Left ventricle myocardium superior (tissue), 1 donor: ENCODE data around the gene SPAG7. TPM values are rescaled to one million over a fixed set of nuclear protein-coding genes. Genes with fewer than 3 reads are reported as not detected.

Experiments used
- ATAC-seq: fragments of 200-7000 bp; cut with Tn5 transposase; one replicate; pipeline ENCODE4 v1.9.1; 2020; ENCODE audit warnings: mild to moderate bottlenecking, moderate library complexity
- DNase-seq: peaks from one replicate; pipeline ENCODE4 v3.0.0-alpha.2; 2020
- intact Hi-C: fragments of 100-400 bp; cut with micrococcal nuclease; formaldehyde crosslinking; loops from one replicate; pipeline ENCODE4 v1.11.0; 2022
- total RNA-seq: library from RNA; stranded (reverse); fragmentation: NEBNext Ultra II Directional; extraction: Animal tissue kit (Norgen Biotek cat#: 25700); gene quantifications from one replicate; pipeline ENCODE4 v1.2.1, GENCODE V29; 2021
- donor health status: DM: no; HTN: yes; CAD: no; lungs with severe emphysema.

The SPAG7 gene
- total RNA-seq, 1 donor from 2014 or later = 151 TPM

DNA sequence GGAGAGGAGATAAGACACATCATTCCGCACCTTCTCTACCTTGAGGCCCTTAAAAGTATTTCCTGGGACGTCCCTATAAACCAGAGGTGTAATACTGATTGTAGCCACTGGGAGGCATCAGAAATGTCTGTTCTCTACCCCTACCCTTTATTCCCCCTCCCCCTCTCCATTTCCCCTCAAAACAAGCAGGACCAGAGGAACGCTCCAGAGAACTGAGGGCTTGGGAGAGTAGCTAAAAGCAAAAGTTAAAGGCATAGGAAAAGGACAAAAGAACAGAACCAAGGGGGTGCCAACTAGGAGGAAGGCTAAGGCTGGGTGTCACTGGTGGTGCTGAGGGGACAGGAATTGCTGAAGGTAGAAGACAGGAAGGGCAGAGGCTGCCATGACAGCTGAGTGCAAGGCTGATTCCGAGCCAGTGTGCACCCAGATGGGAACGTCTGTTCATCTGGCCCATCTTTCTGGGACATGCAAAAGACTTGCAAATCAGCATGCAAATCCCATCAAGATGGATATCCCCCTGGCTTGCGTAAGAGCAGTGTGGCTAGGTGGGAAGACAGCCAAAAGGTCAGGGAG, 13.1 kb upstream of the SPAG7 start:
- intact Hi-C loops = no loop called here
- peak; percentile 57 for ATAC-seq
- no peak for DNase-seq

GRCh38 chr17:4978726-4979125, 11.1 kb upstream of the SPAG7 start:
- DNase-seq (no peak), ATAC-seq (no peak)
- intact Hi-C loops = no loop called here

DNA sequence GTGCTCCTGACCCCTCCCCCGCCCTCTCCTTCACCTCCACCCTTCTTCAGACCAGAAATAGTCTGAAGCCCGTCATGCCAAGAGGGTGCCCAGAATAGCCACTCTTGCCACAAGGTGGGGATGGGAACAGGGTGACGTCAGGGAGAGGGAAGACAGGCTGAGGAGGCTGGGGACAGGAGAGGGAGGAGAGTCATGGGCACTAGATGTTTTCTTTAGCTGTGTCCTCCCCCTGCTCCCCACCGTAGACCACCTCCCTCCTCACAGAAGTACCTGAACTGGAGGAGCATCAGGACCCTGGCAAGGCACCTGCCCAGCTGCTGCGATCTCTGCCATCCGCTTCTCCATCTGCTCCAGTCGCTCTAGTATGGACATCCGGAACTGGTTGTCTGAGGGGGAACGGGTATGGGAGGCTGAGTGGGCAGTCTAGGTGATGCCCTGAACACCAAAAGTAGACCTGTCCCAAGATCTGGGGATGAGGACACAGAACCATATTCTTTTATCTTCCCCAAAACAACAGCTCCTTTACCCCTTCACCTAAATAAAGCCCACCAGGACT, 6.6 kb upstream of the SPAG7 start:
- ATAC-seq = peak; percentile 88
- intact Hi-C loops = no loop called here
- peak; percentile 69 for DNase-seq

DNA sequence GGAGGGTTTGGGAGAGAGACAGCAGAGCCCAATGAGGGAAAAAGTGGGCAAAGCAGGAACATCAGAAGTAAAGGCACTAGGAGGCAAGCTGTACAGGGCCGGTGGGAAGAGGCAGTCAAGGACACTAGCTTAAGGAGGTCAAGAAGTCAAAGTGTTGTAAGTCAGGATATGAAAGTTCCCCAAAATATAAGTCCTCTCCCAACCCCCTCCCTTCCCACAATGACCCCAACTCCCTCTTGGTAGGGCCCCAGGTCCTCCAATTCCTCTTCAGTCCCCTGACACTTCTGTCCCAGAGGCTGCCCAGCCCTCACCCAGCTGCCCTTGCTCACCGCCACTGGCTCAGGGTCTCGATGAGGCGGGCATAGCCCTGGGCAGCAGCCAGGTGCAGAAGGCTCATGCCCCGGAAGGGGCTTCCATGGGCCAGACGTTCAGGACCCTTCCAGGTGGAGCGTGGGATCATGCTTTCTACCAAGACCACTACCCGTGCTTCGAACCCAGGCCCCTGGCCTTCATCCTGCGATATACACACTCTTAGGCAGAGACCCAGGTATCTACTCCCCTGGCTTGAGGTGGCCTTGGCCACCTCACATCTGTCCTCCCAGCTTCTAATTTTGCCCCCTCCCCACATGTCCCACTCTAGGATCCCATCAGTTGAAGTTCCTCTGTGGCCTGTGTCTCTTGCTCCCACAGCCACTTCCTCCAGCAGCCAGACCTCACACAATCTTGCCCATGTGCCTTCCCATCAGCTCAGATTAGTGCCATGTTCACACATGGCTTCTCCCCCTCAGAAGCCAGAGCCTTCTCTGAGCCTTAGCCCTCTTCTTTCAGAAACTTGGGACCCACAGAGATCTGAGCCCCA, 5.9 kb upstream of the SPAG7 start:
- no peak for ATAC-seq
- DNase-seq = no peak
- intact Hi-C loops = no loop called here

- intact Hi-C loops = no loop called here
- ATAC-seq (no peak), DNase-seq (no peak)
Measured at GRCh38 chr17:4972752-4973151, 5.1 kb upstream of the SPAG7 start.

- no peak for DNase-seq
- no peak for ATAC-seq
- intact Hi-C loops = no loop called here
Measured at GRCh38 chr17:4972322-4972721, 4.7 kb upstream of the SPAG7 start.

DNA sequence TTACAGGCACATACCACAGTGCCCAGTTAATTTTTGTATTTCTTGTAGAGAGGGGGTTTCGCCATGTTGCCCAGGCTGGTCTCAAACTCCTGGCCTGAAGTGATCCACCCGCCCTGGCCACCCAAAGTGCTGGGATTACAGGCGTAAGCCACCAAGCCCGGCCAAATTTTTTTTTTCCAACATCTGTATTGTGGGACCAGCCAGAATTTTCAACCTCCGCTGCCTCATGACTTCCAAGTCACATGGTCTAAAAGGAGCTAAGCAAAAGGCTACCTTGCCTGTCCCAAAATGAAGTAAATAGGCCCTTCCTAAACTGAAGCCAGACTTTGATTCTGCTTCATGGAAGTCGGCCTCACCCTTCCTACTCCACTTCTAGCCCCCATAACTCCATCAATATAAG, 4.2 kb upstream of the SPAG7 start:
- ATAC-seq (no peak), DNase-seq (no peak)
- intact Hi-C loops = no loop called here

GRCh38 chr17:4970273-4970672, 2.7 kb upstream of the SPAG7 start:
- no peak for ATAC-seq
- DNase-seq = no peak
- intact Hi-C loops = no loop called here

- DNase-seq (no peak), ATAC-seq (no peak)
- intact Hi-C loops = no loop called here
Measured at GRCh38 chr17:4969551-4970173, 2.0 kb upstream of the SPAG7 start.

- peak; percentile 60 for DNase-seq
Measured at GRCh38 chr17:4969047-4969550, 1.5 kb upstream of the SPAG7 start.

GRCh38 chr17:4968486-4969046, 949 bp upstream of the SPAG7 start:
- ATAC-seq = no peak
- peak; percentile 52 for DNase-seq
- intact Hi-C loops = no loop called here

More at GRCh38 chr17:4969047-4969550, 1.5 kb upstream of the SPAG7 start:
- ATAC-seq = no peak
- intact Hi-C loops = no loop called here

DNA sequence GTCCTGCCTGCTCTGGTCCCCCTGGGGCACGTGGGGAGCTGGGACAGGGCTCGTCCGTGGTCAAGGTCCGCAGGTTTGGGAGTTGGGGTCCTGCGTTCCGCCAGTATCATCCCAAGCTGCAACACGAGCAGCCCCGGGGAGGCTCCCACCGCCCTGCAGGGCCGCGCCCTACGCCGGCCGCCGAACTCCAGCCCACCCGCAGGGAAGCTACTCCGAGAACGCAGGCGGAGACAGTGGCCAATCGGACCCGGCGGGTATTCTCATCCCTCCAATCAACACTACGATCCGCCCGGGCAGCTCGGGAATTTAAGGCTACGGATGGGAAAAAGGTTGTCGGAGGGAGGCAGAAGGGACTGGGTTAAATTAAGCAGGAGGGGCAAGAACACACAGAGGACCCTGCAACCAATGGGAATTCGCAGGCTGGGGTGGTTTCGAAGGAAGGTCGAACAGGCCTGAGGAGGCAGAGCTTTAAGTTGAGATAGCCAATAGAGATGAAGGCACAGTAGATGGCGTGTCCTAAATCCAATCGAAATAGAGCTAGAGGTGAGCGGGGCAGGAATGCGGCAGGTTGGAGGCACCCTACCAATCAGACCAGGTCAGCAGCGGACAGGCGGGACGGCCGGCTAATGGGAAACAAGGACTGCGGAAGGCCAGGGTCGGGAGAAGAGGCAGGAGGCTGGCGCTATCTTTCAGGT, 626 bp downstream of the SPAG7 start:
- ATAC-seq (peak; percentile 89), DNase-seq (peak; percentile 98)
- intact Hi-C loops = no loop called here

GRCh38 chr17:4965311-4965986, 2.2 kb downstream of the SPAG7 start:
- no peak for ATAC-seq
- intact Hi-C loops = no loop called here
- no peak for DNase-seq

DNA sequence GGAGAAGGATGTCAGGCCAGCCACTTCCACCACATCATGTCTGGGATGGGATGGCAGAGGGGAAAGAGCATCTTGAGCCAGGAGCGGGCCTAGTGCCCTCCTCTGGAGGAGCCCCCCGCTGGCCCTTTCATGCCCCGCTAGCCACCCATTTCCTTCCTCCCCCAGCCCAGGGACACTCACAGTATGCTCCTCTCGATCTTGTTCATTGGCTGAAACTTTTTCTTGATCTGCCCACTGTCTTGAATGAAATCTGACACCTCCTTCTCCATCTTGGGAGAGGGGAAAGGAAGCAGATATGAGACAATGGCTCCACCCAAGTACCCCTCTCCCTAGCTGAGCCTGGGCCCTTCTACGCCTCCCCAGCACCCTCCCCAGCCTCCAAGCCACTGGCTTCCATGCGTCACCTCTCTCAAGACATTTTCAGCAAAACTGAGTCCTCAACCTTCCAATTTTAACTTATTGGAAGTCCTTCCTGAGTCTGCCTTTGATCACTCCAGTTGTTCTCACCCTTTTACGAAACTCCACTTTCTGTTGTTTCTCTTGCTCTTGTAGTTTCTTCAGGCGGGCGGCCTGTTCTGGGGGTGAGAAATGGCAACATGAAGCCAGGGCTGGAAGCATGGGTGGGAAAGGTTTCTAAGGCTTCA, 7.2 kb downstream of the SPAG7 start:
- ATAC-seq (no peak), DNase-seq (no peak)
- intact Hi-C loops = no loop called here

DNA sequence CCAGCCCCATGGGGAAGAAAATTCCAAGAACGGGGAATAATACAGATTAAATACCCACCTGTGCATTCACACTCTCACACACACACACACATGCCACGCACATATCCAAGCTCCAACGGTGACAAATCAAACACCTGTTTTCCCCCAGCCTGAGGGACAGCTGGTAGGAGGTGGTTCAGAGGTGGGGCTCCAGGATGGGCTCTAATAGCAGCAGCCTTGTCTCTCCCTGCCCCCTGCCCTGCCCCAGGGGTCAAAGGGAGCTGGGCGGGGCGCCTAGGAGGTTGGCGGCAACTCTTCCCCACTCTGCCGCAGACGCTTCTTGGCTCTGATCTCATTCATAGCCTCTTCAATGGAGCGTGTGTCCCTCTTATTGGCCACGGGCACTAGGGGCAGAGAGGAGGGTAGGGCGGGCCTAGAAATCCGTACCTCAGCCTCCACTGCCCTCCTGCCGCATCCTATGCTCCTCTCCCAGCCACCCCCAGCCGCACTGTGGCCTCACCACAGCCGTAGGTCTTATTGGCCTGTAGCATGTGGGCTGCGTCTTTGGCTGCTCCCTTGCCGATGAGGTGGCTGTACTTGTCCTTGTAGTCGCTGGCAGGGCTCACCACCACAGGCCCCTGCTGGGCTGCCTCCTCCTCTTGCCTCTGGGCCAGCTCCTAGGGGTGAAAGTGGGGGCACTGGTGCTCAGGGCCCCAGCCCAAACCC, 8.2 kb downstream of the SPAG7 start:
- DNase-seq (no peak), ATAC-seq (no peak)
- intact Hi-C loops = no loop called here

DNA sequence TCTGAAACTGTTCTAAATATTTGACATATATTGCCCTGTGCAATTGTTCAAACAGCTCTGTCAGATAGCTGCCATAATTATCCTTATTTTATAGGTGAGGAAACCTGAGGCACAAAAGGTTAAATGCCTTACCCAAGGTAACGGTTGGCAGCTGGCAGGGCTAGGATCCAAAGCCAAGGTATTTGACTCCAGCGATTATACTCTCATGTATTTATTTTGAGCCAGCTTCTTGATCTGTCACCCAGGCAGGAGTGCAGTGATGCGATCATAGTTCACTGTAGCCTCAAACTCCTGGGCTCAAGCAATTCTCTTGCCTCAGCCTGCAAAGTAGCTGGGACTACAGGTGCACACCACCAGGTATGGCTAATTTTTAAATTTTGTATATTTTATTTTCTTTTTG, 9.5 kb downstream of the SPAG7 start:
- ATAC-seq (peak; percentile 57), DNase-seq (no peak)
- intact Hi-C loops = no loop called here

GRCh38 chr17:4956493-4957061, 11.0 kb downstream of the SPAG7 start:
- intact Hi-C loops = no loop called here
- DNase-seq (peak; percentile 63), ATAC-seq (no peak)
